Activated gamma-delta T cell treated with anti-CD3 and anti-CD28 coated beads, Interleukin-2, amount 50 U/mL, for 16 hours (primary cell): ENCODE measurements around the gene TSKS.
"Not testable (repeated sequence)": the region's sequence is repeated elsewhere in the genome, so short reads cannot be mapped to it uniquely, and the experiment has no call there.

Experiments
- DNase-seq: peaks from one replicate; pipeline ENCODE4 v3.0.0-alpha.2; 2020; ENCODE audit warnings: low read depth

The TSKS gene

DNA sequence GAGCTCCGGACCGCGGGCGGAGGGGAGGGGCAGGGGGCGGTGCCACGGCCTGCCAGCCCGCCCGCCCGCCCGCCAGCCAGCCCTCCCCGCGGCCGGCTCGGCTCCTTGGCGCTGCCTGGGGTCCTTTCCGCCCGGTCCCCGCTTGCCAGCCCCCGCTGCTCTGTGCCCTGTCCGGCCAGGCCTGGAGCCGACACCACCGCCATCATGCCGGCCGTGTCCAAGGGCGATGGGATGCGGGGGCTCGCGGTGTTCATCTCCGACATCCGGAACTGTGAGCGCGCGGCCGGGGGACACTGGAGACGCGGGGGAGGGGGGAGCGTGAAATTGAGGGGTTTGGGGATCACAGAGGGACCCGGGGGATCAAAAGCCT is 3.8 kb upstream of the TSKS start, which contains the start of gene AP2A1:
Gene AP2A1, plus strand, starts transcription at position 72 of the 370 bp plus-strand sequence. Its CDS starts 133 bp downstream, at position 205.
- no peak for DNase-seq

DNA sequence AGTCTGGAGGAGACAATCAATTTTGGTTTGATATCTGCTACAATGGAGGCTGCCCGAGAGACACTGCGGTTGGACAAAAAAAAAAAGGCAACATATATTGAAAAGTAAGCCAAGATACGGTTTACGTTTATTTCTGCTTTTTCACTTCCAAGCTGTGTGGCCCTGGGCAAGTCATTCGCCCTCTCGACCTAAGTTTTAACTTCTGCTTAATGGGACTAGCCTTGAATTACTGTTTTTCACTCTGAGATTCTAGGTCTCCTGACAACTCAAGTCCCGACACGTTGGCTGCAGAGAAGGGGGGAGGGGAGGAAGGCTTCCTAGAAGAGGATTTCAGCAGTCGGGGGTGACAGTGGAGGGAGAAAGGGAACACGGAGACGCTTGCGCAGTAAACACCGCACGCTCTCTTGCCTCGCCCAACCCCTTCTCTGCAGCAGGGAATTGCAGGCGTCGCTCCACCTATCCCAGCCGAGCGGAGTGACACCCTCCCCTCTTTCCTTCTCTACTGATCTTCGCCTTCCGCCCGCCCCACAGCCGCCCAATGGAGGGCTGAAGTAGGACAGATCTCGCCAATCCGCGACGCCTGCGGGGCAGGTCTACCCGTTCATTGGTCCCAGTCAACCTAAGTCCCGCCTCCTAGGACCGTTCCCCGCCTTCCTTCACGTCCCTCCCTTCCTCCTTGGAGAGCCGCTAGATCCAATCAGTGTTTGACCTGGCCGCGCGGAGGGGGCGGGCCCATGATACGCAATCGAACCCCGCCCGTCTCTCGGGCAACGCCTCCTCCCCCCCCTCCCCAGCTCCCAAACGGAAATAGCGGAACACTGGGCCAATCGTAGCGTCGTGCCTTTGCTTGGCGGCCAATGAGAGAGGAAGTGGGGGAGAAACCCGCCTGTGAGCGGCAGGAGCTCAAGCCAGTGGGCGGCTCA is 3.2 kb upstream of the TSKS start:
- DNase-seq, result peak; percentile 99

DNA sequence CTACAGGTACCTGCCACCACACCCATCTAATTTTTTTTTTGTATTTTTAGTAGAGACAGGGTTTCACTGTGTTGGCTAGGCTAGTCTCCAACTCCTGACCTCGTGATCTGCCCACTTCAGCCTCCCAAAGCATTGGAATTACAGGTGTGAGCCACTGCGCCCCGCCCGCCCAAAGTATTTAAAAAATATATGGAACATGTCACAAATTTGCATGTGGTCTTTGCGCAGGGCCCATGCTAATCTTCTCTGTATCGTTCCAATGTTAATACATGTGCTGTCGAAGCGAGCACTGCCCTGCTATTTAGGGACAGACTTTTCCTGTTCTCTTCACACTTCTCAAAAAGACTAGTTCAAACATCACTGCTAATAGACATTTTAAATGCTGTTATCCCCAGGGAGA is 1.2 kb upstream of the TSKS start:
- no peak for DNase-seq

DNA sequence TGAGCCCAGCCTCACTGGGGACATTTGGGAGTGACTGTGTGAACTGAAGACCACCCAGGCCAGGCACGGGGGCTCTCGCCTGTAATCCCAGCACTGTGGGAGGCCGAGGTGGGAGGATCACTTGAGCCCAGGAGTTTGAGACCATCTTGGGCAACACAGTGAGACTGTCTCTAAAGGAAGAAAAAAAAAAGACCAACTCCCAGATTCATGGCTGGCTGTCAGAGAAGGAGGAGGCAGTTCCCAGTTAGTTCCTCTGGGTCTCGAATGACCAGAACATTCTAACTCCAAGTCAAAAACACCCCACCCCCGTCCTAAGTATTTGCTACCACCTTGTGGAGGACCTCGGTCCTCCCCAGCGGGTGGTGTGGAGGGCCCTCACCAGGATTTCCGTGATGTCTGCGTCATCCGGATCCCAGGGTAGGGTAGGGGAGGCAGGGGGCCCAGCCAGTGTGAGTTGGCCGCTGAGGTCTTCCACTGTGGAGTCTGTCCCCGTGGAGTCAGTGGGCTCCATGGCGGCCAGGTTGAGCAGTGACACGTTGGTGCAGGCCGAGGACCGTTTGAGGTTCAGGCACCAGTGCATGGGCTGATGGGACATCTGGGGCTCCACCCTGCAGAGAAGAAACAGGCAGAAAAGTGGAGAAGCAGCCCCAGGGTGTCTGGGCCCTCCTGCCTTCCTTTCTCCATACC is 1.3 kb downstream of the TSKS start:
- DNase-seq, result no peak

DNA sequence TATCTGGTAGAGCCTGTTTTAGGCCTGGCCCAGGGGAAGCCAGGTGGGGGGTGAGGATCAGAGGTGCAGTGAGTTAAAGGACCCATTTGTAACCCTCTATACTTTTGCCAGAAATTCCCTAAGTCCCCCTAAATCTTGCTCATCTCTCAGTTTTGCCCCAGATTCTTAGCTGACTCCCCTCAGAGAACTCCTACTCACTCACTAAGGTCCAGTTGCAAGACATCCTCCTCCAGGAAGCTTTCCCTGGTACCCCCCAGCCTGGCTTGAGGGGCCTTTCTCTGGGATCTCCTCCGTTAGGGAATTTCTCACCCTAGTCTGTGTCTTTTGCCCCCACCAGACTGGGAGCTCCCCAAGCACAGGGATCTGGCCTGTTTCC is 1.9 kb downstream of the TSKS start:
- no peak for DNase-seq

DNA sequence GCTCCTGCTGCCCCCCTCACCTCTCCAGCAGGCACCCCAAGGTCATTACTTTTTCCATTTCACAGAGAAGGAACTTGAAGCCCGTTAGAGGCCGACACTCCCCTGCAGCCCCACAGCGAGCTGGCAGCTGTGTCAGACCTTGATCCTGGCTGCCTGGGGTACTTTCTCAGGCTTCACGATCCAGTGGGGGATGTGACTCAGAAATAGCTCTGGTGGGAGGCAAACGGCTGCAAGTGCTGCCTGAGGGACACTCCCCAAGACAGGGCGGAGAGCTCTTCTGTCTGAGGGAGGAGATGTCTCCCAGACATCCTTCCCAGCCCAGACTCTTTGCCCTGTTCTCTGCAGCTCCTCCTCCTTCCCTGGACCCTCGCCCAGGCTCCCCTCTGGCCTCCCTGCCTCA is 4.8 kb downstream of the TSKS start:
- no peak for DNase-seq

DNA sequence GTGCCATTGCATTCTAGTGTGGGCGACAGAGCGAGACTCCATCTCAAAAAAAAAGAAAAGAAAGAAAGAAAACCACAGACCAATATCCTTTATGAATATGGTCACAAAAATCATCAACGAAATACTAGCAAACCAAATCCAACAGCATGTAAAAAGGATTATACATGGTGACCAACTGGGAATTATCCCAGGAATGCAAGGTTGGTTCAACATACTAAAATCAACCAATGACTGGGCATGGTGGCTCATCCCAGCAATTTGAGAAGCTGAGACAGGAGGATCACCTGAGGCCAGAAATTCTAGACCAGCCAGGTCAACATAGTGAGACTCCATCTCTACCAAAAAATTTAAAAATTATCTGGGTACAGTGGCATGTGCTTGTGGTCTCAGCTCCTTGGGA is 7.2 kb downstream of the TSKS start:
- DNase-seq, result no peak

DNA sequence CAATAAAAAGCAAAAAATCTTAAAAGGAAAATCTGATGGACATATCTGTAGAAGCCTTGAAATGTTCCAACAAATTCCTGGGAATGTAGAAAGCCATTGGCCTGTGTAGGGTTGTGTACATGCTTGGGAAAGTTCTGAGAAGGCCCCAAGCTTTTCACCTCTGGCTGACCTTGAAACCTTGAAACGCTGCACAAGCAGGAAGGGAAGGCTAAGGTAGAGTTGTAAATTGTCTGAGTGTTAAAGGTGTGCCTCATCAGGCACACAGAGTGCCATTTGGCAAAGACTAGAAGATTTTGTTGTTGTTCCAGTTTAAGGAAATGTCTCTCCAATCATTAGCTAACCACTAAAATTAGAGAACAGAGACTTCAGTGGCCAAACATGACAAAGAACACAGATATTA is 10.4 kb downstream of the TSKS start:
- DNase-seq, result no peak

DNA sequence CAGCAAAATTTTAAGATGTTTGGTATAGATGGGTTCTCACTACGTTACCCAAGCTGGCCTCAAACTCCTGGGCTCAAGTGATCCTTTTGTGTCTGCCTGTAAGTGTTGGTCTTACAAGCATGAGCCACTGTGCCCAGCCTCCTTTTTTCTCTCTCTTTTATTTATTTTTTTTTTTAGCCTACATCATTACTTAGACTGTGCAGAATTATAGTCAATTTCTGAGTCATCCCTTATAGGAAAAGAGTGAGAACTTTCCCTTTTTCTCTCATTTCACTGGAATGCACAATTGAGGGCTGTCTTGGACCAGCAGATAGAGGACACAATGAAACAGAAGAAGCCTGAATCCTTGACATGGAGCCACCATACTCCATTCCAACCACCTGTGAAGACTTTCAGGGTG is 13.3 kb downstream of the TSKS start:
- no peak for DNase-seq

DNA sequence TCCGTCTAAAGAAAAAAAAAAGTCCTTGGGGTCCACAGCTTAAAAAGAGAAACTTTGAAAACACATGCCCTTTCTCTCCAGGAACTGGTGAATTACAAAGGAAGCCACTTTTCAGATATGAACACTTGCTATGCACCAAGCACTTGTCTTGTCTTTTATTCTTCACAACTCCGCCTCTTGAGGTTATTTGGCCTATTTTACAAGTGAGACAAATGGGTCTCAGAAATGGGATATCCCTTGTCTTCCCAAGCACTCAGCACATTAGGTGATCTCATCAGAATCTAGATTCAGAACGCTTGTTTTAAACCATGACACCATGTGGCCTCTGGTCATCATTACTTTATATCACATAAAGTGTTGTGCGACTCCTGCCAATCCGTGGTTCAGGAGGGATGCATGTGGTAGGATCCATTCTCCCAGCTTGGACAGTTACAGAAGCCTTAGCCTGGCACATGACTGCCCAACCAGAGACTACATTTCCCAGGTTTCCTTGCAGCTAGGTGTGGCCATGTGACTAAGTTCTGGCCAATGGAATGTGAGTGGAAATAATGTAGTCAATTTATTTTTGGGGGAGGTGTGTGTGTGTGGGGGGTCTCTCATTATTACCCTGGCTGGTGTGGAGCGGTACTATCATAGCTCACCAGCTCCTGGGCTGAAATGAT is 13.9 kb downstream of the TSKS start:
- DNase-seq, result no peak

DNA sequence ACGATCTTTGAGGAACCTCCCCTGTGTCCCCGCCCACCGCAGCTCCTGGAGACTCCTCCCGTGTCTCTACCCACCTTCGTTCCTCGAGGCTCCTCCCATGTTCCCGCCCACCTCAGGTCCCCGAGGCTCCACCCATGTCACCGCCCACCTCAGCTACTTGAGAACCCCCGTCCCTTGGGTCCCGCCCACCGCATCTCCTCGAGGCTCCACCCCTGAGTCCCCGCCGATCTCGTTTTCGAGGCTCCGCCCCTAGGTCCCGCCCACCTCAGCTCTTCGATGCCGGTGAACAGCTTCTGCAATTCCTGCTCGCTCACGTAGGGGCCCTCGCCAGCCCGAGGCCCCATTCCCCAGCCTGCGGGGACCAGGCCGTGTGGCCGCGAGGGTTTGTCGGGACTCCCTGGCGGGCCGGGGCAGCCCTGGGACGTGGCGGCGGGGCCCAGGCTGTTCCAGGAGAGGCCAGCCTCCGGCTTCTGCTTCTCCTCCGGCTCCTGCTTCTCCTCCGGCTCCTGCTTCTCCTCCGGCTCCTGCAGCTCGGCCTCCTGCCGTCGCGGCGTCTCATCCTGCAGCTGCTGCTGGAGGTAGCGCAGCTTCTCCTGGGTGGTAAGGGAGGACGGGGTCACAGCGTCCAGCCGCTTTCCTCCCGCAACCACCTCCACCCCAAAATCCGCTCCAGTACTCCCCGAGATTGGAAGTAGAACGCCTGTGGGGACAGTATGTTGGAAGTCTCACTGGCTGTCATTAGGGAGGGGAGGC is 16.7 kb downstream of the TSKS start:
- no peak for DNase-seq

DNA sequence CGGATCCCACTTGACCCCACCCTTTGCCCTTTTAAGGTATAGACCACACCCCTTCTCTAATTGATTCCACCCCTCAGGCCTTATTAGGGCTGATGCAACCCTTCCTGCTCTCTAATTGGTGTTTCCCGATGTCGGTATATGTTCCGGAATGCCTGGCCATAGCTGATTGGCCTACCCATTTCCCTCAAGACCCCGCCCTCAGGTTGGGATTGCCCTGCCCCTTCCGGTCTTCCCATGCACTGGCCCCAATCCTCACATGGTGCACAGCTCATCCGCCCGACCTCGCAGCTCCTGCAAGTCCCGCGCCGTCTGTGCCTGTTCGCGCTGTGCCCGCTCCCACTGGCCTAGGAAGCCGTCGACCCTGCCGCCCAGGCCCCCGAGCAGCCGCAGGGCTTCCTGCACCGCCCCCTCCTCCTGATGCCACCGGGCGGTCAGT is 18.1 kb downstream of the TSKS start:
- DNase-seq, result no peak

DNA sequence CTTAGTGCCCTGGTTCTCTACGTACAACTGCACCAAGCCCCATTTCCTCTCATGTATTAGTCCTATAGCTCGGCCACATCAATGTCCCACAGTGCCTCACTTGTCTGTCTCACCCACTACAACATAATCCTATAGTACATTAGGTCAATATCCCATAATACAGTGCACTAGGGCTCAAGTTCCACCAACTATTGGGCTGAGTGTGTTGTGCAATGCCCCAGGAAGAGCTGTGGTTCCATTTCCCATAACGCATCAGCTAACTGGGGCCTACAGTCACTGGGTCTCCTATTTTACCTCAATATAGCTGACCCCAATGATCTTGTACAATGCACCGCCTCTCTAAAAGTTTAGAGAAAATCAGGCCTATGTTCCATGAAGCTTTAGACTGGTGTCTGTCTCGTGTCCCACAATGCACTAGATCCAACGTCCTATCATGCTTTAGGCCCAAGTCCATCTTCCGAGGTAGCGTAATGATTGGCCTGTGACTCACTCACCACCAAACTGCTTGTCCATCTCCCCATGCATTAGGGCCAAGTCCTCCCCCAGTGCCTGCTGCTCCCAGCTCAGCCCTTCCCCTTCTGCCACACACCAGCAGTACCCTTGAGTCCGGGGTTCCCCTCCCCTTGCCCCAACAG is 21.8 kb downstream of the TSKS start:
- no peak for DNase-seq

DNA sequence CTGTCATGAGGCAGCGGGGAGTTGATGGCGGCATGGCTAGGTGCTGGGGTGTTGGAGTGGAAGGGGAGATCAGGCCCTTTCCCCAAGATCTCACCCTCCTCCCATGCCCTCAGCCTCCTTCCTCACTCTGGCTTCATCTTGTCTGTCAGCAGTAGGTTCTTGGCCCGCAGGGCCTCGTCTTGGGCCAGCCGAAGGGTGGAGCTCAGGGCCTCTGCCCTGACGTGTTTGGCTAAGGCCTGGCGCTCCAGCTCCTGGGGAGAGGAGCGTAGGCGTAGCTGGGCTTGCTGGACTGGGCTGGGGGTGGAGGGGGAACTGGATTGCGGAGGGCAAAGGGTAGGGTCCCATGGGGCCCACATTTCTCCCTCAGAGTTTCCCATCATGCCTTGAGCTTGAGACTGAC is 23.2 kb downstream of the TSKS start:
- no peak for DNase-seq

DNA sequence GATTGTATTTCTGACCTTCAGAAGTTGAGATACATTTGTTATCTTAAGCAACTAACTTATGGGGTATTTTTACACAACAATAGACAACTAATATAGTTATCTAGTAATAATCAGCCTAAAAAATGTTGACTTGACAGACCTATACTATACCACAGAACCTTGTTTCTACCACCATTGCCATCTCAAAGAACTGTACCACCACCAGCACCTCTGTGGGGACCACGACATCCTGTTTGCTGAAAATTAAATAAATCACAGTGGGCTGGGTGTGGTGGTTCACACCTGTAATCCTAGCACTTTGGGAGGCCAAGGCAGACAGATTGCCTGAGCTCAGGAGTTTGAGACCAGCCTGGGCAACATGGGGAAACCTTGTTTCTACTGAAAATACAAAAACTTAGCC is 24.0 kb downstream of the TSKS start:
- DNase-seq, result no peak

DNA sequence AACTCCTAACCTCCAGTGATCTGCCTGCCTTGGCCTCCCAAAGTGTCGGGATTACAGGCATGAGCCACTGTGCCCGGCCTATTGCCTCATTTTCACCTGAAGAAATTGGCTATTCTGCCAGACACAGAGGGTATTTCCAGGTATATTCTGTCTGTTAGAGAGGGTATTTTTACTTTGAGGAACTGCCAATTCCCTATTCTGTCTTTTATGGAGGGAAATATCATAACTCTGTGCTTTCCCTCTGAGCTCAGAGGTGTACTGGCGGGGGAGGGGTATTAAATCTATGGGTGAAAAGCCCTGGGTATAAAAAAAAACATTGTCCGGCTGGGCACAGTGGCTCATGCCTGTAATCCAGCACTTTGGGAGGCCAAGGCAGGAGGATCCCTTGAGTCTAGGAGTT is 24.8 kb downstream of the TSKS start:
- DNase-seq, result no peak

DNA sequence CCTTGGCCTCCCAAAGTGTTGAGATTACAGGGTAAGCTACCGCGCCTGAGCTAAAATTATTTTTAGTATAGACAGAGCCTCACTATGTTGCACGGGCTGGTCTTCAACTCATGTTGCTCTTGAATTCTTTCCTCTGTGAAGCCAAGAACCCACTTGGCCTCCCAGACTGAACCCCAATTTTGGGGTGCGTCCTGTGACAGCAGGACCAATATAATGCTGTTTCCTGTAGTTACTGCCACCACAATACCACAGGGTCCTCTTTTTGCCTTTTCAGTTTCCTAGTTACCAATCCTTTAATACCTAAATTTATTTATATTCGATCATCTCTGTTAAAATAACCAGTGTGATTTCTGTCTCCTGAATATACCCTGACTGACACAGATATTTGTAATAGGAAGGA is 32.9 kb downstream of the TSKS start:
- no peak for DNase-seq

DNA sequence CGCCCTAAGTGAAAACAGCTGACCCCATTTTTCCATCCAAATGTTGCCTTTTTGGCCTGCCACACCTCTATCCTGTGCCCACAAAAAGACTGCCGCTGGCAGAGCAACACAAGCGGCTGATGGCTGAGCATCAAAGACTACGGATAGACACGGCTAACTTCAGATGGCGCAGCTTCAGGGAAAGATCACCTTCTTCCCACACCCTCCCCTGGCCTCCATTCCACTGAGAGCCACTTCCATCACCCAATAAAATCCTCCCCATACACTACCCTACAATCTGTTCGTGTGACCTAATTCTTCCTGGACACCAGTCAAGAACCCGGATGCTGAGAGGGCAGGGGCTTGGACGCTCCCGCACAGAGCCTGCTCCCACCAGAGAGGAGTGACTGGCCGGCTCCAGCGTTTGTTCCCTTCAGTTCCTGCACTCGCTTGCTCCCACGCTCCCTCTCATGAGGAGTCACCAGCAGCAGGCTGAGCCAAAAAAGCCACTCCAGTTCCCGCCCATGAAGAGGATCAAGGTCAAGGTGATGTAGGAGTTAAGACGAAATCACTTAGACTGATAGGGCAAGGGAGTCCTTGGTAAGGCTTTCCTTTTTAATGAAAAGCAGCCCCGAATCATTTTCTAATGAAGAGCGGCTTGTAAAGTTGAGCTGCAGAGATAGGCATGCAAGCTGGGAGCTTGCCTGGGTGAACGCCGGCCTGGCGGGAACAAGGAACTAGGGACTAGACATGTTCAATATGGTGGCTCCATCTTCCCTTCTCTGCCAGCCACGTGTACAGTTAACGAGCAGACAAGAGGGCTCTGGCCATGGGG is 35.7 kb downstream of the TSKS start:
- DNase-seq, result no peak

DNA sequence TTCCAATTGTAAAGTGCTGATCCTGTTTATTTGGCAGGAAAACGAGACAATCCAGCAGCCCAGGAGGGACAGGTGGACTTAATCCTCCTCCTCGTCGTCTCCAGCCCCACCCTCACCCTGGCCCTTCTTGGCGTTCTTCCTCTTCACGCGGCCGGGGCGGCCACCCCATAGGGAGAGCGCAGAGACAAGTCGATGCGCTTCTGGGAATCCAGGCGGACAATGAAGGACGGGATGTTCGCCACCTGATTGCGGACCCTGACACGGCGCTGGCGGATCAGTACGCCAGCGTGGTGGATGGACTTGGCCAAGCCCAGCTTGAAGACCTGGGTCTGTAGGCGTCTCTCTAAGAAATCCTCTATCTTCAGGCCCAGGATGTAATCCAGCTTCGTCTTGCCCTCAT is 43.7 kb downstream of the TSKS start:
- not testable (repeated sequence) for DNase-seq

DNA sequence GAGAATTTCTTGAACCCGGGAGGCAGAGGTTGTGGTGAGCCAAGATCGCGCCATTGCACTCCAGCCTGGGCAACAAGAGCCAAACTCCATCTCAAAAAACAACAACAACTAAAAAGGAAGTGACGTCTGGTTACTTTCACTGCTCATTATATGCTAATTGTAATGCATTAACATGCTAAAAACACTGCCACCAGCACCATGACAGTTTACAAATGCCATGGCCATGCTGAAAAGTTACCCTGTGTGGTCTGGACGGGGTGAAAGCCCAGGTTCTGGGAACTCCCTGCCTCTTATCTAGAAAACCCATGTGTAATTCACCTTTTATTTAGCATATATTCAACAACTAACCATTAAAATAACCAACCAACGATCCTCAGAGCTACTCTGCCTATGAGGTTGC is 44.1 kb downstream of the TSKS start:
- no peak for DNase-seq

DNA sequence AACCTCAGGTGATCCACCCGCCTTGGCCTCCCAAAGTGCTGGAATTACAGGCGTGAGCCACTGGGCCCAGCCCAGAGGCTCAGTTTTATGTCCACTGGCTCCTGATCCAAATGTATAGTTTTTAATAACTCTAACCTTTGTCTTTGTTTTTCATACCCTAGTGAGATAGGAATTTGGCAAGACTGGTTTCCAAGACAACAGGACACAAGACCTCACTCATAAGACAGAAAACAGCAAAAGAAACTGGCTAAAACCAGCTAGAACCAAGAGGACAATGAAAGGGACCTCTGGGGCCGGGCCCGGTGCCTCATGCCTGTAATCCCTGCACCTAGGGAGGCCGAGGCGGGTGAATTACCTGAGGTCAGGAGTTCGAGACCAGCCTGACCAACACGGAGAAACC is 44.6 kb downstream of the TSKS start:
- no peak for DNase-seq
